Neural progenitor cell (in vitro differentiated cells): ENCODE results near the gene HPSE2. TPM values are rescaled to one million over a fixed set of nuclear protein-coding genes. Genes with fewer than 3 reads are reported as not detected.

Experiments used
- DNase-seq: peaks from one replicate; pipeline ENCODE4 v3.0.0-alpha.2; 2016; ENCODE audit warnings: low spot score
- H2AFZ ChIP-seq: fragments of 200-600 bp; sonication (generic); replicated peaks from 2 replicates; pipeline ENCODE4 v1.6.1; 2016; ENCODE audit warnings: antibody characterized with exemption
- H3F3A ChIP-seq: fragments of 200-600 bp; sonication (generic); 2 replicates; pipeline ENCODE4 v1.6.1; 2016; ENCODE audit warnings: antibody characterized with exemption, low read depth
- H3K27ac ChIP-seq: fragments of 200-600 bp; sonication (generic); 2 replicates; pipeline ENCODE4 v1.5.1; 2016; ENCODE audit warnings: mild to moderate bottlenecking
- H3K27me3 ChIP-seq: fragments of 200-600 bp; sonication (generic); 2 replicates; pipeline ENCODE4 v1.6.1; 2016; ENCODE audit warnings: mild to moderate bottlenecking, moderate library complexity
- H3K36me3 ChIP-seq: fragments of 200-600 bp; sonication (generic); 2 replicates; pipeline ENCODE4 v1.5.1; 2016
- H3K4me1 ChIP-seq: fragments of 200-600 bp; sonication (generic); 2 replicates; pipeline ENCODE4 v1.6.1; 2016; ENCODE audit warnings: mixed run types
- H3K4me2 ChIP-seq: fragments of 200-600 bp; sonication (generic); 2 replicates; pipeline ENCODE4 v1.6.1; 2016
- H3K4me3 ChIP-seq: fragments of 200-600 bp; sonication (generic); 2 replicates; pipeline ENCODE4 v1.5.1; 2016
- H3K79me2 ChIP-seq: fragments of 200-600 bp; sonication (generic); 2 replicates; pipeline ENCODE4 v1.6.1; 2016; ENCODE audit warnings: low read depth
- H3K9ac ChIP-seq: fragments of 200-600 bp; sonication (generic); 2 replicates; pipeline ENCODE4 v1.6.1; 2016
- H3K9me3 ChIP-seq: fragments of 200-600 bp; sonication (generic); 2 replicates; pipeline ENCODE4 v1.5.1; 2016; ENCODE audit warnings: low read depth
- H4K20me1 ChIP-seq: fragments of 200-600 bp; sonication (generic); 2 replicates; pipeline ENCODE4 v1.6.1; 2016; ENCODE audit warnings: low read depth
- H3K27ac Mint-ChIP-seq: 3 replicates; pipeline ENCODE4 v1.8.0; 2021; ENCODE audit warnings: mixed read lengths
- H3K27me3 Mint-ChIP-seq: 2 replicates; pipeline ENCODE4 v1.8.0; 2022; ENCODE audit warnings: low read depth, mild to moderate bottlenecking, inconsistent platforms, moderate library complexity, mixed read lengths; ENCODE audit not compliant: insufficient read depth
- H3K36me3 Mint-ChIP-seq: 3 replicates; pipeline ENCODE4 v1.8.0; 2021; ENCODE audit warnings: mixed read lengths
- H3K4me1 Mint-ChIP-seq: 3 replicates; pipeline ENCODE4 v1.8.0; 2021; ENCODE audit warnings: mixed read lengths
- H3K4me3 Mint-ChIP-seq: 3 replicates; pipeline ENCODE4 v1.8.0; 2021; ENCODE audit warnings: mild to moderate bottlenecking, moderate library complexity, mixed read lengths
- H3K9me3 Mint-ChIP-seq: 3 replicates; pipeline ENCODE4 v1.8.0; 2020; ENCODE audit warnings: mixed read lengths
- CTCF ChIP-seq: fragments of 200-600 bp; sonication (generic); IDR thresholded peaks from 2 replicates; pipeline ENCODE4 v1.5.1; 2017; ENCODE audit warnings: antibody characterized with exemption, mild to moderate bottlenecking
- EZH2 ChIP-seq: fragments of 200-600 bp; sonication (generic); IDR thresholded peaks from 2 replicates; pipeline ENCODE4 v1.6.1; 2017; ENCODE audit warnings: antibody characterized with exemption, mild to moderate bottlenecking, moderate library complexity
- EZH2phosphoT487 ChIP-seq: fragments of 200-600 bp; sonication (generic); IDR thresholded peaks from 2 replicates; pipeline ENCODE4 v1.6.1; 2017; ENCODE audit warnings: antibody characterized with exemption
- total RNA-seq: library from RNA; depleted of rRNA; stranded (reverse); fragments of >200 nt; gene quantifications from 2 replicates; pipeline ENCODE4 v1.2.3, GENCODE V29; 2015; ENCODE audit warnings: low replicate concordance

The HPSE2 gene
- total RNA-seq, 1 donor from 2014 or later = 3.4 TPM

GRCh38 chr10:98414932-98415730, 820.5 kb downstream of the HPSE2 start, which contains the start of gene PYROXD2:
Gene PYROXD2, minus strand, starts transcription at chr10:98415182. Its CDS starts 47 bp downstream, at chr10:98415135.
- H3K4me1 ChIP-seq = peaks cover 10% of the 10 kb centered on the region
- no peaks in the 10 kb centered on the region for H3K9me3 Mint-ChIP-seq
- no peaks in the 10 kb centered on the region for H3K36me3 ChIP-seq
- peak within 1 kb of the TSS; percentile 96 for H3K27ac Mint-ChIP-seq
- no peak within 1 kb of the TSS for H3K27ac ChIP-seq
- peaks cover 6% of the 10 kb centered on the region for H3F3A ChIP-seq
- peaks cover 29% of the 10 kb centered on the region for H3K4me1 Mint-ChIP-seq
- no peaks in the 10 kb centered on the region for H3K27me3 ChIP-seq
- H4K20me1 ChIP-seq = no peaks in the 10 kb centered on the region
- H3K9me3 ChIP-seq = no peaks in the 10 kb centered on the region
- H3K4me3 ChIP-seq = peak within 1 kb of the TSS; percentile 30
- H3K4me2 ChIP-seq = peak within 1 kb of the TSS; percentile 72
- TF ChIP-seq CTCF (no peak), EZH2phosphoT487 (no peak), EZH2 (no peak)
- peak within 1 kb of the TSS; percentile 84 for H3K4me3 Mint-ChIP-seq
- peak within 1 kb of the TSS; percentile 33 for H3K9ac ChIP-seq
- DNase-seq = peak; percentile 76
- H3K27me3 Mint-ChIP-seq = peaks cover 5% of the 10 kb centered on the region
- no peaks in the 10 kb centered on the region for H3K79me2 ChIP-seq
- peak within 1 kb of the TSS; percentile 92 for H2AFZ ChIP-seq
- peaks cover 2% of the 10 kb centered on the region for H3K36me3 Mint-ChIP-seq

- peaks cover 10% of the 10 kb centered on the region for H3K4me1 ChIP-seq
- Mint-ChIP-seq H3K4me3 (peak overlapping the region; percentile 84), H3K9me3 (no peaks in the 10 kb centered on the region), H3K27me3 (peaks cover 4% of the 10 kb centered on the region), H3K4me1 (peaks cover 25% of the 10 kb centered on the region), H3K36me3 (no peaks in the 10 kb centered on the region), H3K27ac (no peak overlapping the region)
- DNase-seq = no peak
- H3K27me3 ChIP-seq = no peaks in the 10 kb centered on the region
- no peak overlapping the region for H3K27ac ChIP-seq
- H3K9ac ChIP-seq = peak overlapping the region; percentile 33
- peaks cover 6% of the 10 kb centered on the region for H3F3A ChIP-seq
- no peaks in the 10 kb centered on the region for H3K79me2 ChIP-seq
- H3K4me2 ChIP-seq = peak overlapping the region; percentile 72
- H2AFZ ChIP-seq = peak overlapping the region; percentile 92
- H3K9me3 ChIP-seq = no peaks in the 10 kb centered on the region
- H3K36me3 ChIP-seq = no peaks in the 10 kb centered on the region
- H3K4me3 ChIP-seq = peak overlapping the region; percentile 30
- no peaks in the 10 kb centered on the region for H4K20me1 ChIP-seq
- TF ChIP-seq CTCF (no peak), EZH2phosphoT487 (no peak), EZH2 (no peak)
Observed at GRCh38 chr10:98414578-98414931, 821.1 kb downstream of the HPSE2 start.

- Histone ChIP-seq H4K20me1 (no peaks in the 10 kb centered on the region), H3K27ac (no peak overlapping the region), H3K9ac (no peak overlapping the region), H3K36me3 (no peaks in the 10 kb centered on the region), H3K79me2 (no peaks in the 10 kb centered on the region), H2AFZ (no peak overlapping the region), H3K4me1 (peaks cover 10% of the 10 kb centered on the region), H3K9me3 (no peaks in the 10 kb centered on the region), H3K27me3 (no peaks in the 10 kb centered on the region), H3K4me2 (no peak overlapping the region), H3F3A (peaks cover 6% of the 10 kb centered on the region), H3K4me3 (no peak overlapping the region)
- no peaks in the 10 kb centered on the region for H3K36me3 Mint-ChIP-seq
- H3K9me3 Mint-ChIP-seq = no peaks in the 10 kb centered on the region
- H3K4me3 Mint-ChIP-seq = no peak overlapping the region
- H3K27me3 Mint-ChIP-seq = peaks cover 4% of the 10 kb centered on the region
- no peak overlapping the region for H3K27ac Mint-ChIP-seq
- no peak for DNase-seq
- peaks cover 26% of the 10 kb centered on the region for H3K4me1 Mint-ChIP-seq
- no peak for TF ChIP-seq EZH2phosphoT487
- no peak for TF ChIP-seq EZH2
- TF ChIP-seq CTCF = no peak
Observed at GRCh38 chr10:98411768-98412167, 823.9 kb downstream of the HPSE2 start.
